ENCODE measurements around the gene LRCH1.

Gene LRCH1

GRCh38 chr13:46565808-46566750 lies 13.1 kb downstream of the LRCH1 start:
- no peak for DNase-seq

- no peak for DNase-seq
These were observed 14.7 kb downstream of the LRCH1 start for GRCh38 chr13:46567671-46568070.

- DNase-seq, result no peak
These were observed 16.5 kb downstream of the LRCH1 start for GRCh38 chr13:46569456-46569855.

- no peak for DNase-seq
These were observed 17.3 kb downstream of the LRCH1 start for GRCh38 chr13:46570273-46570672.

- DNase-seq, result no peak
These were observed 18.4 kb downstream of the LRCH1 start for GRCh38 chr13:46571189-46571908.

GRCh38 chr13:46571909-46572595 lies 19.1 kb downstream of the LRCH1 start:
- DNase-seq, result no peak

- DNase-seq, result no peak
These were observed 19.9 kb downstream of the LRCH1 start for GRCh38 chr13:46572752-46573431.

GRCh38 chr13:46575301-46575771 lies 22.4 kb downstream of the LRCH1 start:
- no peak for DNase-seq

GRCh38 chr13:46575818-46576221 lies 22.9 kb downstream of the LRCH1 start:
- DNase-seq, result no peak

- no peak for DNase-seq
These were observed 23.8 kb downstream of the LRCH1 start for GRCh38 chr13:46576762-46577161.

GRCh38 chr13:46577696-46578589 lies 25.0 kb downstream of the LRCH1 start:
- no peak for DNase-seq

GRCh38 chr13:46578590-46578975 lies 25.6 kb downstream of the LRCH1 start:
- no peak for DNase-seq

- DNase-seq, result no peak
These were observed 27.4 kb downstream of the LRCH1 start for GRCh38 chr13:46580362-46580839.

GRCh38 chr13:46582190-46582589 lies 29.2 kb downstream of the LRCH1 start:
- no peak for DNase-seq

- DNase-seq, result no peak
These were observed 34.0 kb downstream of the LRCH1 start for GRCh38 chr13:46586751-46587514.

- no peak for DNase-seq
These were observed 34.9 kb downstream of the LRCH1 start for GRCh38 chr13:46587807-46588418.

GRCh38 chr13:46592385-46592784 lies 39.4 kb downstream of the LRCH1 start:
- DNase-seq, result no peak

GRCh38 chr13:46593398-46593797 lies 40.4 kb downstream of the LRCH1 start:
- peak; percentile 34 to 44 for DNase-seq

- DNase-seq, result no peak
These were observed 41.6 kb downstream of the LRCH1 start for GRCh38 chr13:46594374-46595078.

Data from activated CD4-positive, alpha-beta T cell treated with anti-CD3 and anti-CD28 coated beads, Interleukin-2, amount 50 U/mL, for 4 hours (primary cell).